K562 (cell line): Measurements from ENCODE around the gene PLXDC1. TPM values are rescaled to one million over a fixed set of nuclear protein-coding genes. Genes with fewer than 3 reads are reported as not detected.

Experiments used
- CEBPB ChIP-seq: fragments of 450-650 bp; IDR thresholded peaks from 2 replicates; pipeline ENCODE4 v1.6.1; 2016; ENCODE audit warnings: missing genetic modification characterization, missing compliant biosample characterization
- CTCFL ChIP-seq: IDR thresholded peaks from 2 replicates; pipeline ENCODE4 v1.6.1; 2011; ENCODE audit warnings: borderline replicate concordance, low read depth, mild to moderate bottlenecking, moderate library complexity, low read length; ENCODE audit not compliant: insufficient read depth, poor library complexity, severe bottlenecking
- CUX1 ChIP-seq: fragments of 200-800 bp; sonication (Bioruptor generic); IDR thresholded peaks from 2 replicates; pipeline ENCODE4 v1.6.1; 2016; ENCODE audit warnings: missing genetic modification characterization, missing compliant biosample characterization
- polyA plus RNA-seq, 8 experiments: library from polyadenylated mRNA; depleted of rRNA in 4 of 8; stranded (reverse) in 5 of 8; unstranded in 3 of 8; fragments of >200 nt; fragmentation: Nextera tagmentation in 2 of 8; fragmentation: Illumina TruSeq in 1 of 8; extraction: Ambion mirVana in 2 of 8; extraction: Trizol in 1 of 8; gene quantifications; 2 replicates each; pipeline versions ENCODE4 v1.2.1 to v1.2.3, GENCODE V29; 2011 to 2014; ENCODE audit warnings: inconsistent platforms in 1 of 8, missing spikeins in 1 of 8
- total RNA-seq, 7 experiments: library from RNA; depleted of rRNA in 6 of 7; stranded (reverse); fragments of >200 nt in 6 of 7; fragmentation: Illumina TruSeq in 2 of 7; extraction: Trizol in 2 of 7; gene quantifications; 2 replicates each; pipeline versions ENCODE4 v1.2.1 to v1.2.3, GENCODE V29; 2011 to 2021; ENCODE audit warnings: low replicate concordance in 1 of 7

The PLXDC1 gene
- total and polyA plus RNA-seq, 9 of the 15 experiments (the other 6 are each of a cell fraction or from before 2014, with no cell fraction given) = not detected

- TF ChIP-seq CUX1 (CRISPR knock-in tag) (no peak), CEBPB (tag) (peak; percentile 52), CTCFL (peak; percentile 92)
These were observed 105.3 kb downstream of the PLXDC1 start (continued) for GRCh38 chr17:39045948-39046679.
